Stimulated activated CD8-positive, alpha-beta memory T cell treated with anti-CD3 and anti-CD28 coated beads, Interleukin-2, amount 100 ng/mL, for 48 hours (primary cell): ENCODE data around the gene GLB1L2.

ENCODE experiments used
- DNase-seq, 2 donors: peaks; one replicate each; pipeline ENCODE4 v3.0.0-alpha.2; 2020; ENCODE audit warnings: low read depth in 2 of 2

The GLB1L2 gene

DNA sequence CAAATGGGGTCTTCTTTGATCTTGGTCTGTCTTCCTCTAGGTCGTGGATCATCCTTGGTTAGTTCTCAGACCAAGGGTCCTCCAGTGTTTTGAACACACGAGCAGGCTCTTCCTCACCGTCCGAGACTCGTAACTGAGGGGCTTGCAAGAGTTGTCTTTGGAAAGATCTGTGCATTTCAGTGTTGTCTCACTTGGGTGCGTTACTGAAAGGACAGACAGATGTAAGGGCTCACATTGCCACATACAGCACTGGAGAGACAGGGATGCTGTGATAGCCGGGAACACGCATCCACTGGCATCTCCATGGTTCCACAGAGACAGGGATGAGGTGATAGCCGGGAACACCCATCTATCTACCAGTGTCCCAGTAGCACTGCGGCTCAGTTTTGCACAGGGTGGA lies 15.7 kb downstream of the GLB1L2 start:
- no peak for DNase-seq

DNA sequence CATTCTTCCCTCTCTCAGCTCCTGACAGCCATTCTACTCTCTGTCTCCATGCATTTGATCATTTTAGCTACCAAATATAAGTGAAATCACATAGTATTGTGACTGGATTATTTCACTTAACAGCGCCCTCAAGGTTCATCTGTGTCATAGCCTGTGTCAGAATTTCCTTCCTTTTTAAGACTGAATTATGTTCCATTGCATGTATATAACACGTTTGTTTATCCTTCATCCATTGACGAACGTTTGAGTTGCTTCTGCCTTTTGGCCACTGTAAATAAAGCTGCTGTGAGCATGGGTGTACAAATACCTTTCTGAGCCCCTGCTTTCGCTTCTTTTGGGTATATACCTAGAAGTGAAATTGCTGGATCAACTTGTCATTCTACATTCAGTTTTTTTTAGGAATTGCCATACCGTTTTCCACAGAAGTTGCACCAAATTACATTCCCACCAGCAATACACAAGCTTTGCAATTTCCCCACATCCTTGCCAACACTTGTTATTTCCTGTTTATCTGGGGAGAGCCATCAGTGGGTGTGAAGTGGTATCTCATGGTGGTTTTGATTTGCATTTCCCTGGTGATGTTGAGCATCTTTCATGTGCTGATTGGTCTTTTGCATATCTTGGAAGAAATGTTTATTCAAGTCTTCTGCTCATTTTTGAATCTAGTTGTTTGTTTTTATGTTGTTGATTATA lies 17.5 kb downstream of the GLB1L2 start:
- DNase-seq: no peak

DNA sequence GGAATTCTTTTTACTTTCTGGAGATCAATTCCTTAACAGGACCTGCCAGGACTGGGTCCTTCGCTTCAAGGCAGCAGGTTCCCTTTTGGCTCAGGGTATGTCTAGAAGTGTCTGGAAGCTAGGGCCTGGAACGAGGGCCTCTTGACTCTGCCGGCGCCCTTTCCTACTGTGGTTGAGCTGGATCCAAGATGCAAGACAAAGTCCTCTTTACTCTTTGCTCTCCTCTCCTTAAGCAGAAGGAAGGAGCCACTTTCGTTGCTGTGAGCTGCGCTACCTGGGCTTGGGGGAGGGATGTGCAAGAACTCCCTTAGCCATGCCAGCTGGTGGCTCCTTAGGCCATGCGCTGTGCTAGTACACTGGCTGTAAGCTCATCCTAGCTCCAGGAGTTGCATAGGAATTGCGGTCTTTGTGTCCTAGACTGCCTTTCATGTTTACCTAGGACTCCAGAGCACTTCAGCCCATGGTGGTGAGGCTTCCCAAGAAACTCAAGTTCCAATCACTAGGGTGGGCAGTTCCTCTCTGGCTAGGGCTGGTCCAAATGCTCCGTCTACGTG lies 18.1 kb downstream of the GLB1L2 start:
- DNase-seq: no peak

DNA sequence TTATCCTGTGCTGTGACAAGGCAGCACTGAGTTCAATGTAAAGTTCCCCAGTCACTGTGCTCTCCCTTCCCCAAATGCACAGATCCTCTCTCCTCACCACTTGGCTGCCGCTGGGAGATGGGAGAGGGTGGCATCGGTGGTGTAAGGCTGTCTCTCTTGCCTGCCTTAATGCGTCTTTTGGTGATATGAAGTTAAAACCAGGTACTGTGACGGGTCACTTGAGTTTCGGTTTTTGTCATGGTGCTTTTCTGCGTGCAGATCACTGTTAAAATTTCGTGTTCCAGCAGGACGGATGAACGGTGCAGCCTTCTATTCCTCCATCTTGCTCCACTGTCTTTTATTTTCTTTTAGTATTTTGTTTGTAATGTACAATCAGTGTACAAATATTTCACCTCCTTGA lies 18.6 kb downstream of the GLB1L2 start:
- DNase-seq: no peak

DNA sequence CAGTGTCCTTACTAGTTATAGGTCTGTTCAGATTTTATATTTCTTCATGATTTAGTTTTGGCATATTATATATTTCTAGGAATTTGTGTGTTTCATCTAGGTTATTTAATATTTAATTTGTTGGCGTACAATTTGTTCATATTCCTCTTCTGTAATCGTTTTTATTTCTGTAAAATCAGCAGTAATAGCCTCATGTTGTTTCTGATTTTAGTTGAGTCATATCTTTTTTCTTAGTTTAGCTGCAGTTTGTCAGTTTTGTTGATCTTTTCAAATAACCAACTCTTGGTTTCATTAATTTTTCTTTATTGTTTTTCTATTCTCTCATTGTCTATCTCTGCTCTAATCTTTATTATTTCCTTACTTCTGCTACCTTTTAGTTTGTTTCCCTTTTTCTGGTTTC lies 20.3 kb downstream of the GLB1L2 start:
- no peak for DNase-seq

DNA sequence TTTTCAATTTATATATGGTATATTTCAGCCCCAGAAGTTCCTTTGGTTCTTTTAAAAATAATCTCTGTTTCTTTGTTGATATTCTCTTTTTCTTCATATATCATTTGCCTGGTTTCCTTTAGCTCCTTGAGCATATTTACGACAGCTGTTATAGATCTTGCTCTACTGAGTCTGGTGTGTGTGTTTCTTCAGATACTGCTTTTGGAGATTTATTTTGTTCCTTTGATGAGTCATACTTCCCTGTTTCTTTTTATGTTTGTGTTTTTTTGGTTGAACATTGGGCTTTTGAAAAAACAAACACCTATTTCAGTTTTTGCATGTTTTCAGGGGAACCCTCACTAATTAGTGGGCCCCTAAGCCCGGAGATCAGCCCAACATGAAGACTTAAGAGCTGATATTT lies 23.3 kb downstream of the GLB1L2 start:
- no peak for DNase-seq

DNA sequence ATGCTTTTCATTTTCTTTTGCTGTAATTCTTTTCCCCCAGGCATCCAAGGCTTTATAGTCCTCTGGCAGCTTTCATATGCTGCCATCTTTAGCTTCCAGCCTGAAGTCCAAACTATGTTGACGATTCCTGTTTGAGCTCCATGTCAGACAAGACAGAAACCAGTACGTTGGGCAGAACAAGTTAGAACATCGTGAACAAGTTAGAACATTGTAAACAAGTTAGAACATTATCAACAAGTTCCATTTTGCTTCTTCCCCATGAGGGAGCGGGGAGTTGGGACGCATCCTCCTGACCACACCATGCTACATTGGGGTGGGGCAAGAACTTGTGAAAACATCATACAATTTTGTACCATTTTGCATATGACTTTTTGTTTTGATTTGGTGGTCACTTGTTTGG lies 23.9 kb downstream of the GLB1L2 start:
- no peak for DNase-seq

DNA sequence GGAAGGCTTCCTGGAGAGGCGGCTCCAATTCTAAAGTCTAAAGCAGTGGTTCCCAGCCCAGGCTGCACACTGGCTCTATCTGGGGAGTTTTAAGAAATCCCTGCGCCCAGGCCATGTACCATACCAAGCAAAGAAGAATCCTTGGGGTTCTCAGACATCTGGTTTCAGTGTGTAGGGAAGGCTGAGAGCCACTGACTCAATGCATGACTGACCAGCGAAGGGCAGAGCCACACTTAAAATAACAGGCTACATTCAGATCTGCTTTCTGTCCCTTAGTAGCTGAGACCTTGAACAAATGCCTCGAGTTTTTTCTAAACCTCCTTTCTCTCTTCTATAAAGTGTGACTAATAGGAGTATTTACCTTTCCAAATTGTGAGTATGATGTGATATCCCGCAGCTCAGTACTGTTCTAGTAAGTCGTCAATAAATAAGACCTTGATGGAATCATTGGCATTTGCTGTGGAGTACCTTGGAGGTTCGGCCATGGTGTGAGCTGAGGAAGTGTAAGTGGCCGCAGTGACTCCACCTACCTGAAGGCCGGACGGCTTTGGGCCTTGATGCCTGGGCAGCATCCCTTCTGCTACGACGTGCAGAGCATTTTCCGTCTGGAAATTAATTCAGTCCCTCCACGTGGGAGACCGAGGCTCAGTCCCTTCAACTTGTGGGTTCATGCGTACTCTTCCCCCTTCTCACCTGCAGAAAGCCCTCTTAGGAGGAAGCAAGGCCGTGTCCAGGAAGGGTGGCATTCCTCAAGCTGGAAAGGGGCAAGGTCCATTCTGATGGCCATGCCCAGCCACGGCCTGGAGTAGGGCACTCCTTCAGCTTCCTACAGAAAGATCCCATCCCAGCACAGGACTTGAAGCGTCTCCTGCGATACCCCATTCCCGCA lies 25.1 kb downstream of the GLB1L2 start:
- DNase-seq: no peak

DNA sequence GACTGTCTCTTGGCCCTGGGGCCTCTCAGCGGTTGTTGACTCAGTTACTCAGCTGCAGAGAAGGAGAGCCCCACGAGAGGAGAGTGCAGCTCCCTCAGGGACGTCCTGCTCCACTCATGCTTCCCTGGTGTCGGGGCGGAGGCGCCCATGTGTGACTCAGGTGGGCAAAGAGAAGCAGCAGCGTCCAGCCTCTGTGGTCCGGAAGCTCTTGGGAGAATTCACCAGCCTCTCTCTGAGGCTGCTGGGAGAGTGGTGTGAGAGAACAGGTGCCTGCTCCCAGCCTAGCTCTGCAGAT lies 25.7 kb downstream of the GLB1L2 start:
- DNase-seq: no peak

DNA sequence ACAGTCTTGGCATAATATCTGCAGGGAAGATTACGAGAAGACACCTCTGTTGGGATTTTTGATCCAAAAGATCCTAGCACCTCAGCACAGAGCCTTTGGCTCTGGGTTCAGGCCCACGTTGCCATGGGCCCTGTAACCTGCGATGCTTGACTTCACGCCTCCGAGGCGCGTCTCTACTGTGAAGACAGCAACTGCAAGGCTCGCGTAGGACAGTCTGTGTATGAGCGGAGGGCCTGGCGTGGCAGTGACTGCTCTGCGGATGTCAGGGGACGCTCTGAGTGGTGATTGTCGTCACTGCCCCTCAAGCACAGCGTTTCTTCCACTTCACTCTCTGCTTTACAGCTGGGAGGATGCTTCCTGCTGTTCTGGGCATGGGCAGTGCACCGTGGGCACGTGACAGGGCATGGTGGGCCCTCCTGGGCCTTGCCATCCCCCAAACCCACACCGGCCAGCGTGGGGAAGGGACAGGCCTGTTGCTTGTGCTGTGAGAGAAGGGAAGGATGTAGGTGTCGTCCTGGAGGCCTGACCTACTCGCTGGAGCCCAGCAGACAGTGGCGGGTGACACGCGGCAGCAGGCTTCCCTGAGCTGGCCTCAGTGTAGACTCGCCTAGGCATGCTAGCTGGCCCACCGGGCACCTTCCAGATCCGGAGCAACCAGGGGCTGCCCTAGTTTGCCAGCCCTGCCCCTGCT lies 26.5 kb downstream of the GLB1L2 start:
- DNase-seq: no peak

DNA sequence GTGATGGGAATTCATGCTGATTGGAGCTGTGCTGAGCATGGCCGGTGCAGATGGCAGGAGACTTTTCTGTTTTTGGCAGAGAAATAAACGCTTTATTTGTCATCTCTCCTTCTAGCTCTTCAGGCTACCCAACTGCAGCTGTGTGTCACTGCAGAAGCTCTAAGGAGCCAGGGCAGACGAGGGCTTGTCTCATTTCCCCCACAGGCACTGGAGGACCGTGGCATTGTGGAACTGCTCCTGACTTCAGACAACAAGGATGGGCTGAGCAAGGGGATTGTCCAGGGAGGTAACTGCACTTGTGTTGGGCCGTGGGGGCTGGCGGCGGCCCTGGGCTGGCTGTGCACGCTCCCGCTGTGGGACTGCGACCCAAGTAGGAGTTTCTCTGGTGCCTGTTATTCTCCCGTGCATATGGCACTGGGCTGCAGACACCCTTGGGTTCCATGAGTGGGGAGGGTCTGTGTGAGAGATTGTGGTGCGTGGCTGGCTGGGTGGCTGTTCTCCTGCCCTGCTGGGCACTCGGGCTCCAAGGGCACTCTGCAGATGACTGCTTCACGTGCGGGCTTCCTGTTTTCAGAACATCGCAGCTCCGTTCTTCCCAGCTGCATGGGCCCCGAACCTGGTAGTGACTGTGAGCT lies 27.2 kb downstream of the GLB1L2 start:
- no peak for DNase-seq

DNA sequence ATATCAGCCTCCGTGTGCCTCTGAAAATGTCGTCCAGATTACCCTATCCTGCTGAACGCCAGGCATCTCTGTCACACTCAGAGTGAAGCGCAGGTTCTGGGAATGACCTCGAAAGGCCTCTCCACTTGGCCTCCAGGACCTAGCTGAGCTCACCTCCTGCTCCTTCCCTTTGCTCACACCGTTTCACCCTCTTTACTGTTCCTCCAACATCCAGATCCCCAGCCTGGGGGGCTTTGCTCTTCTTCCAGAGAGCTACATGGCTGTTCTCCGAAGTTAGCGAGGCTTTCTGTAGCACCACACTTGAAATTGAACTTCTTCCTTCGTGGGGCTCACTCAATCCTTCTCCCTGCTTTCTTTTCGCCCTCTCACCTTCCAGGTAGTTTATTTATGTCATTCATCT lies 27.9 kb downstream of the GLB1L2 start:
- DNase-seq: no peak

DNA sequence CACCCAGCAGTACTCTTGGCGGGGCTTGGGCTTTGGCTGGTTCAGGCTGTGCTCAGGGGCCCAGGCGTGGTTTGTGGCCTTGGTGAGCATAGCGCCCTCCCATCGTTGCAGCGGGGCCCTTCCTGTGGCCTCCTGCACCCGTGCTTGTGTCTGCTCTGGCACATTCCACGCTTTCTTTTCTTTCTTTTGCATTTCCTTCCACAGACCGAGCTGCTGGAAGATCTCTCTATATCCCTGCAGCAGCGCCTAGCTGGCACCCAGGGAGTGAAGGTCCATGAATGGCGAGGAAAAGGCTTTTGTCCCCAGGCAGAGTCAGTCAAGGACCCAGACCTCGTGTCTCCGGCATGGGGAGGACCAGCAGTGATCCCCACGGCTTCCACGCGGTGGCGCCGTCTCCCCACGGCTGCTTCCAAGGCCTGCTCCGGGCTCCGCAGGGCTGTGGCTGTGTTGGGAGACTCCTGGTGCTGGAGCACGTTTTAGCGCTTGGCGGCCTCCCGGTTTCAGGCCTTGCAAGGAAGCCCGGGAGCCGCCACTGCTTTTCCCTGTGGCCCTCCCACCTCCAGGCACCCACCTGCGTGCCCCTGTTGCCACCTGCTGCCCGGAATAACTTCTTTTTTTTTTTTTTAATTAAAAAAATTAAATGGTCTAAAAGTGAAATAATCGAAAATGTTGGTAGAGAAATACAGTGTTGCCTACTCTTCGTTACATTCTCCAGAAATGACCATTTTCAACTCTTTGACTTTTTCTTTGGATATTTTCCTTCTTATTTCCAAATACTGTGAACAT lies 28.5 kb downstream of the GLB1L2 start:
- DNase-seq: peak; percentile 60 to 72

DNA sequence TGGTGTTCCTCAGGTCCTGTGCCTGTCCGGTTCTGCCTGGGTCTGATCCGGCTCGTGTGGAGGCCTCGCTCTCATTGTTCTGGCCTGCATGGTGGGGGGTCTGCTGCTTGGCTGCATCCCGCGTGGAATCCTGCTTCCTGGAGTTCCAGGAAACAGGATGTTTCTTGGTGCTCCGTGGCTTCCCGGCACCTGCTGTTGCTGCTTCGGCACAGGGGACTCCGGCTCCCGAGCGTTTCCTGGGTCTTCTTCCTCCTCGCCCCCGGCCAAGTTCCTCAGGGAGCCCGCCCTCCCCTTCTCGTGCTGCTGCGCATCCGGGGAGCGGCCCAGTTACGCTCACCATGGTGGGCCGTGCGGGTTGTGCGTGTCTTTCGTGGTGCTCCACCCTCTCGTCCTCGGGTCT lies 29.9 kb downstream of the GLB1L2 start:
- DNase-seq: no peak

DNA sequence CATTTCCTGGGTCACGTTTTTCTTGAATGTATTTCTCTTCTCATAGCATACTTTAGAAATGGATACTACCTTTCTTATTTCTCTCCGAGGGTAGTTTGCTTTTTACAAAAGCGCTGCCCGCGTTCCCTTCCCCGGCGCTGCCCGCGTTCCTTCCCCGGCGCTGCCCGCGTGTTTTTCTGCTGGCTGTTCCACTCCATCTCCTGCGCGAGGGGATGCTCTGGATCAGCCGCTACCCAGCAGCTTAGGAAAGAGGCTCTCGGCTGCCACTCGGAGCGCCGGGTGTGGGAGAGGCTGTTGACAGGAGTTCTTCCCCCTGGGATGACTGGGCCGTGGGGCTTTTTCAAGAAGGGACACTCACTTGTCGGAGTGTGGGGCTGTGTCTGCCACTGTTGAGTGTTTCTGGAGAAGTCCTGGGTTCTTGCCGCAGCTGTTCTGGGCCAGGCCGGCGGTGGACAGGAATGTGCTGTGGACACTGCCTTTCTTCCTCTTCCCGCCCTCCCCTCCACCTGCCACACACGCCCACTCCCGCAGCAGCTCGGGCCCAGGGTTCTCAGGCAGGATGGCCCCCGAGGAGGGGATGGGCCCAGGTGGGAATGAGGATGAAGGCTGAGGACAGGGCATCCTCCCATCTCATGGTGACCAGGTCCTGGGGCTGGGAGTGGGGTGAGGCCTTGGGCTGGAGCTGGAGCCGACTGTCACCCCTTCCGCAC lies 30.6 kb downstream of the GLB1L2 start:
- DNase-seq: no peak

DNA sequence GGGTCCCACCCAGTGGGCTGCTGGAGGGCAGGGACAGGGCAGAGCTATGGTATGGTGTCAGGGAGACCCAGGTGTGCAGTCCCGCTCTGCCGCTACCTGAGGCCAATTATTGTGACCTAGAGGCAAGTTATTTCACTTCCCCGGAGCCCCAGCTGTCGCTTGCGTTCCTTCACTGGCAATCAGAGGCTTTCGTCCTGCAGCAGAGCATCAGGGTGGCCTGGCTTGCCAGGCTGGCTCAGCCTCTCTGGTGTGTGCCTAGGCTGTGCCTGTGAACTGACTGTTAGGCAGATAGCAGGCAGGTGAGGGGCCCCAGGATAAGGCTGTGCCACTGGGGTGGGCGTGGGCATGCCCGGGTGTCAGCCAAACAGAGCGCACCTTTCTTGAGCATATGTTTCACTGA lies 31.4 kb downstream of the GLB1L2 start:
- no peak for DNase-seq

DNA sequence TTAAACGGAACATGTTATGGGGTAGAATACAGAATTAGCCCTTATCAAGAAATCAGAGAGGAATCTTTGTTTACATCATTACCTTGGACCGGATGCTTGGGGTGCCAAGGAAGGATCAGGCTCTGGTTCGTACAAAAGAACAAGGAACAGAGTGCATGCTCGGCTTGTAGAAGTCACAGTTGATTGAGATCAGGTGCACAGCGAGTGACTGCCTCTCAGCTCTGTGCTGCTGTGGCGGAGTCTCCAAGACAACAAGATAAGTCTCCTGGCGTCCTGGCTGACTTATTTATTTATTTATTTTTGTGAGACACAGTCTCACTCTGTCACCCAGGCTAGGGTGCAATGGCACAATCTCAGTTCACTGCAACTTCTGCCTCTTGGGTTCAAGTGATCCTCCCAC lies 31.8 kb downstream of the GLB1L2 start:
- DNase-seq: no peak

DNA sequence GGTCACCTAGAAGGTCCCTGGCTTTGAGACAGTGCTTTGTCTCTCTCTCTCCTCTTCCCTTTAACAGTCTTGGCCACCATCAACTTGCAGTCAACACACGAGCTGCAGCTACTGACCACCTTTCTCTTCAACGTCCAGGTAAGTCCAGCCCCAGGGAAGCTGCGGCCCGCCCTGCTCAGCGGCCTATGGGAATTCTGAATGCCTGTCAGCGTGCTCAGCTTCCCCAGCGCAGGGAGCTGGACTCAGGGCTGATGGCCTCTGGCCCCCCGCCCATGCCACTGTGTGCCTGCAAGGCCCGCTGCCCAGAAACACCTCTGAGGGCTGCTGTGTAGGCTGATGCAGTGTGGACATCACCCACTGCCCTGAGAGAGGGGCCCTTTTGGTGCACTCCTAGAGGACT lies 32.5 kb downstream of the GLB1L2 start:
- DNase-seq: no peak

DNA sequence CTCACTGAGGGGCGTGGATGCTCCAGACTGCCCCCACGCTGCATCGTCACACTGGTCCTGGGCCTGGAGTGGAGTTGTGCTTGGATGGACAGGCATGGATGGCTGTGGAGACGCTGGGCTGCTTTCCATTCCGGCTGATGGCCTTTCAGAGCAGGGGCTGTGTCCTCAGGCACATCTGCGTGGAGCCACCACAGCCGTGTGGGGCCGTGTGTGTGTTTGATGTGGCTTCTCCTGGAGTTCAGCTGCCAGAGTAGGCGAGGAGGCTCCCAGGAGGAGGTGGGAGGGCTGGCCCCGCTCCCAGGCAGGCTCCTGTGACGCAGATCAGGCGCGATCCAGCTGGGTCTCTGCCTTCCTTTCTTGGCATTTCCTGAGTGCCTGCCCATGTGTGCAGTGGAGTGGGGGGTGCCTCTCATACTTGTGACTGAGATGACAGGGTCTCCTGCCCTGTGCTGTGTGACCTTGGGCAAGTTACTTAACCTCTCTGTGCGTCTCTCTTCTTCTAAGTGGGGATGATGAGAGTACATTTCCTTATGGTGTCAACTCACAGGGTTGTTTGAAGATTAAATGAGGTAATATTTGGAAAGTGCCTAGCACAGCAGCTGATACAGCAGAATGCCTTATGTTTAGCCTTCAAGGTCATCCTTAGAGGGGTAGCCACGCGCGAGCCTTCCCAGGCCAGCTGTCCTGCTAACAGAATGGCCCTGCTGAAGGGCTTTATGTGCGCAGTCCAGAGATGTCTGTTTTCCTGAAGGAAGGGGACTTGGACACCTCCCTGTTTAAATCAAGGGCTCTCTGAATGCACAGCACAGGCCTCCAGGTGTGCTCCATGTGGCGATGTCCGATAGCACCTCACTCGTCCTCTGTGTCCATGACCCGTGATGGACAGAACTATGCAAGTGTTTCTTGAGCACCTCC lies 33.5 kb downstream of the GLB1L2 start:
- no peak for DNase-seq

DNA sequence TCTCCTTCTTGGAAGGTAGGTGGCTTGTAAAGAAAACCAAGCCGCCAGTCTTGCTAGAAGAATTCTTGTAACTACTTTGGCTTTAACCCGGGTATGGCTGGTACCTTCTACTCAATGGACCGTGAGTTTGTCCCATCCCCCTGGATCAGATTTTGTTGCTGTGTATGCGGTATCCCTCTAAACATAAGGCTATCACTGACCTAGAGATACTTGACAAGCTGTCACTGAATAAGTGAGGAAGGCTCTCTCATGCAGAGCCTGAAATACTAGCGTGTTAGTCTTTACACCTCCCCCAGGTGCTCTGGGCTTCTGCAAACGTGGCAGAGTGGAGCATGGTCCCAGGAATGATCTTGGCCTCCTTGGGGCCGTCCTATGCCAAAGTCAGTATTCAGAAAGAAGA lies 34.5 kb downstream of the GLB1L2 start:
- no peak for DNase-seq
